GM13977 (cell line): Measurements from ENCODE around the gene MUCL3.

Experiments used
- DNase-seq: peaks from one replicate; pipeline ENCODE4 v3.0.0; 2012; ENCODE audit warnings: low spot score
- in situ Hi-C: fragments of 300-500 bp; cut with MboI; formaldehyde crosslinking; loops from one replicate; pipeline ENCODE4 v1.12.0; 2022; ENCODE audit warnings: low sequenced_read_pairs, low pct_unique_long_range_greater_than_20kb, mixed read lengths, inconsistent platforms; ENCODE audit not compliant: unreplicated experiment
- TF ChIP-seq, protein P1 (sequence below): IDR thresholded peaks from 2 replicates; pipeline ENCODE4 v1.5.1; 2012; ENCODE audit warnings: mild to moderate bottlenecking, control low read depth; ENCODE audit not compliant: insufficient read depth; ENCODE audit errors: extremely low read depth, missing control alignments

MUCL3 gene

DNA sequence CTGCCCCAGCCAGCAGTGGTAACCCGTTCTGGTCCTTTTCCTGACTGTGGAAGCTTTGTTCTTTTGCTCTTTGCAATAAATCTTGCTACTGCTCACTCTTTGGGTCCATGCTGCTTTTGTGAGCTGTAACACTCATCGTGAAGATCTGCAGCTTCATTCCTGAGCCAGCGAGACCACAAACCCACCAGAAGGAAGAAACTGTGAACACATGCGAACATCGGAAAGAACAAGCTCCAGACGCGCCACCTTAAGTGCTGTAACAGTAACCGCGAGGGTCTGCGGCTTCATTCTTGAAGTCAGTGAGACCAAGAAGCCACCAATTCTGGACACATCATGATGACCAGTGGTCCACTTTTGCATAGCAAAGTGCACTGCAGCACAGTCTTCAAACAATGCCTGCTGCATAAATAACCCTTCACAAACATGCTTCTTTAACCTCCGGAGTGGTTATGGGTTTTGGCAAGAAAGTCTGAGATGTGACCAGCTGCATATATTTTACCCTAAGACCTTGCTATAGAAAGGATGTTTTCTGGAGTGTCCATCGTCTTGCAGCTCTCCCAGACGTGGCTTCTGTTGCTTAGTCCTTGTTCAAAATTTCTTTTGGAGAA, 60.6 kb downstream of the MUCL3 start:
- in situ Hi-C loops = no loop called here

GRCh38 chr6:31002471-31002870, 61.7 kb downstream of the MUCL3 start:
- TF ChIP-seq, protein P1, sequence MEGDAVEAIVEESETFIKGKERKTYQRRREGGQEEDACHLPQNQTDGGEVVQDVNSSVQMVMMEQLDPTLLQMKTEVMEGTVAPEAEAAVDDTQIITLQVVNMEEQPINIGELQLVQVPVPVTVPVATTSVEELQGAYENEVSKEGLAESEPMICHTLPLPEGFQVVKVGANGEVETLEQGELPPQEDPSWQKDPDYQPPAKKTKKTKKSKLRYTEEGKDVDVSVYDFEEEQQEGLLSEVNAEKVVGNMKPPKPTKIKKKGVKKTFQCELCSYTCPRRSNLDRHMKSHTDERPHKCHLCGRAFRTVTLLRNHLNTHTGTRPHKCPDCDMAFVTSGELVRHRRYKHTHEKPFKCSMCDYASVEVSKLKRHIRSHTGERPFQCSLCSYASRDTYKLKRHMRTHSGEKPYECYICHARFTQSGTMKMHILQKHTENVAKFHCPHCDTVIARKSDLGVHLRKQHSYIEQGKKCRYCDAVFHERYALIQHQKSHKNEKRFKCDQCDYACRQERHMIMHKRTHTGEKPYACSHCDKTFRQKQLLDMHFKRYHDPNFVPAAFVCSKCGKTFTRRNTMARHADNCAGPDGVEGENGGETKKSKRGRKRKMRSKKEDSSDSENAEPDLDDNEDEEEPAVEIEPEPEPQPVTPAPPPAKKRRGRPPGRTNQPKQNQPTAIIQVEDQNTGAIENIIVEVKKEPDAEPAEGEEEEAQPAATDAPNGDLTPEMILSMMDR = no peak
- DNase-seq = no peak
- in situ Hi-C loops = no loop called here

More for the DNA sequence above, 60.6 kb downstream of the MUCL3 start:
- no peak for DNase-seq
- TF ChIP-seq, protein P1 = no peak
